ENCODE measurements around the gene RHOV.

RHOV gene, protein sequence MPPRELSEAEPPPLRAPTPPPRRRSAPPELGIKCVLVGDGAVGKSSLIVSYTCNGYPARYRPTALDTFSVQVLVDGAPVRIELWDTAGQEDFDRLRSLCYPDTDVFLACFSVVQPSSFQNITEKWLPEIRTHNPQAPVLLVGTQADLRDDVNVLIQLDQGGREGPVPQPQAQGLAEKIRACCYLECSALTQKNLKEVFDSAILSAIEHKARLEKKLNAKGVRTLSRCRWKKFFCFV

DNA sequence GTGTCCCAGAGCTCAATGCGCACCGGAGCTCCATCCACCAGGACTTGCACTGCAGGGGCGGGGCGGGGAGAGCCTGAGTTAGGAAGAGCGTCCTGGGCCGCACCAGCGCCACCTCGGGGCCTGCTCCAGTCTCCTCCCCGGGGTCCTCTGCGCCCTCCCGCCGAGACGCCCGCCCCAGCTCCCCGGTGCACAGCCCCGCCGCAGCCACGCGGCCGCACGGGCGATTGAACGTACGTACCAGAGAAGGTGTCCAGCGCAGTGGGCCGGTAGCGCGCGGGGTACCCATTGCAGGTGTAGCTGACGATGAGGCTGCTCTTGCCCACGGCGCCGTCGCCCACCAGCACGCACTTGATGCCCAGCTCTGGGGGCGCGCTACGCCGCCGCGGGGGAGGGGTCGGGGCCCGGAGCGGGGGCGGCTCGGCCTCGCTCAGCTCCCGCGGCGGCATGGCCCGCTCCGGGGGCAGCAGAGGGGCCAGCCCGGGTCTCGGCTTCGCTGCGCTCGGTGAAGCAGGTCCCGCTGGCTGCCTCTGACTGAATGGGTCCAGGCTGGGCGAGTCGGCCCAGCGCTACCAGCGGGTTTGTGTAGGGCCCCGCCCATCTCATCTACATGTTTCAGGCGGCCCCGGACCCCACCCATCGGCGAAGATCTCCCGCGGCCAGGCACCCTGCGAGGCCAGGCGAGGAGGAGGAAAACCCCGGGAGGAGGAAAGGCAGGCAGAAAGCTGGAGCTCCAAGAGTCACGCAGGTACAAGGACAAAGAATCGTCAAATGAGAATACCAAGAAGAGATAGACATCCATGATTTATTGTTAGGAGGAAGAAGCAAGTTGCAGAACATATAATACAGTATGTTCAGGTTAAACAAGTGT lies at the start of gene RHOV:
Gene RHOV (minus strand): TSS at position 541 of the 868 bp plus-strand sequence. CDS start 95 bp downstream, at position 446.
- peak; percentile 89 for DNase-seq

DNA sequence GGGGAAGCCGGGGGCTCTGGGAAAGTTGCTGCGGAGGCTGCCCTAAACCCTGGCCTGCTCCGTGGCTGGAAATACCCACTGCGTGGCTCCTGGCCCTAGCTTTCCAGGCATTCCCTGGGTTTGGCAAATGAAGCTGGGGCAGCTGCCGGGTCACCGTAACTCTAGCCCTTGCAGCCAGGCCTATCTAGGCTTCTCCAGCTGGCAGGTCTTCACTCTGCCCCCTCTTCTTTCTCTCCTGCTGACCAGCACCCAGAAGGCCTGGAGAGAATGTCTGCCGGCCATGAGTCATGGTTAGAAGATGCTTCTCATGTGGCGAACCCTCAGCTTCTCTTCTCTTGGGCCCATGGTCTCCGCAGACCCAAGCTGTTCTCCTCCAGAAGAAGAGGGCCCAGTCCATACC lies 49.5 kb upstream of the RHOV start:
- DNase-seq: no peak

DNA sequence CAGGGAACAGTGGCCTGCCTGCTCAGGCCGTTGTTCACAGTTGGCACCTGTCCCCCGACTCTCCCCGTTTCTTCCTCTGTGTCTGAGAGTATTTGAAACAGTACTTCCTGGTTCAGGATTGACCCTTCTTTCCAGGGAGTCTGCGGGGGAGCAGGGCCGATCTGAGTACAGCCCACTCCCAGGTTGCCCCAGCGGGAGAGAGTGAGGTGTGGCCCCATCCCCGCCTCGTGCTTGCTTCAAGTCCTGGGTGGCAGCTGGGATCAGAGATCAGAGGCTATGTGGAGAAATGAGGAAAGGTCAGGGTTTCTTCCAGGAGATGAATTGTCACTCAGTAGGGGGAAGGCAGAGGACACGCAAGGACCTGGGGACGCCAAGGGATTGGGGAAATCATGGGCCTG lies 48.6 kb upstream of the RHOV start:
- no peak for DNase-seq

DNA sequence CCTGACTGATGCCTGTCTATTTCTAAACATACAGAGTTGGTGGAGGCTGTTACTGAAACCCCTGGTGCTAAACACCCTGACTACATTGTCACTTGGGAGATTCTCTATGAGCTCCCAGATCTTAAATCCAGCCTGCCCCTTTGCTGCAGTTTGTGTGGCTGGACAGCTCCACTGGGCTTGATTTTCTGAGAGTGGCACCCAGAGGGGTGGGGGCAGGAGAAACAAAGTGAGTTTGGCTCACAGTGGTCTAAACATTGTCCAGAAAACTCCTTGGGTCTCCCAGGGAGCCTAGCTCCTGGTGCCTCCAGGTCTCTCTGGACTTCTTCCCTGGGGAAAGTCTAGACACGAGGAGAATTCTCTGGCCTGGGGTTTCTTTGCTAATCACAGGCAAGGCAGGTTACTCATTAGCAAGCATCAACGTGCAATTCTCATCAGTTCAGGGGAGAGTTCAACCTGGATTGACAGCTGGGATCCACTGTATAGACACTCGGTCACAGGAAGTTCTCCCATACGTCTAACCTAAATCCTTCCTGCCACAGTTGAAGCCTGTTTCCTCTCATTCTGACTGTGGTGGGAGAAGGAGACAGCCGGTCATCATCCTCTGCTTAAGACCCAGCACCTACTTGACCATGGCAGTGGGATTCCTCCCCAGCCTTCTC lies 48.0 kb upstream of the RHOV start:
- DNase-seq: no peak

DNA sequence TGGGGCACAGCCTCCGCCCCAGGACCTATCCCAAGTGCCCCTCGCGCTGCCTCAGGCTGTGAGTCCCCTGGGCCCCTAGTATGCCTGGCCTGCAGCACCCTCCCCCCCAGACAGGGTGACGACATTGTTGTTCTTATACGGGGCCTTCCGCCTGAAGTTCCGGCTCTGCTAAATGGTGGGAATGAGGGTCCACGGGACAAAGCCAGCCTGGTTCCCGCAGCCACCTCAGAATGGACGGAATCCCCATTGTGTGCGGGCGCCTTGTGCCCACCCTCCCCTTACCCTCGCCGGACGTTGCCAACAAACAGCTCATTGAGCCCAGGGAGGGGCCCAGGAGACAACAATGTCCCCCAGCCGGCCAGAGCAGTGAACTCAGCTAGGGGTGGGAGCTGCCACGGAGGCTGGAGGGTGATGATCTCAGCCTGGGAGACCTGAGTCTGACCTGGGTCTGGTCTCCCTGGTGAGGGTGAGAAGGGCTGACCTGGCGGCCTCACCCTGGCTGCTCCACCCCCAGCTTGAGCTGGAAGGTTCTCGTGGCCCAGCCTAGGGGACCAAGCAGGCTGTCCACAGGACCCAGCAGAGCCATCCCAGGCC lies 44.9 kb upstream of the RHOV start:
- DNase-seq: no peak

DNA sequence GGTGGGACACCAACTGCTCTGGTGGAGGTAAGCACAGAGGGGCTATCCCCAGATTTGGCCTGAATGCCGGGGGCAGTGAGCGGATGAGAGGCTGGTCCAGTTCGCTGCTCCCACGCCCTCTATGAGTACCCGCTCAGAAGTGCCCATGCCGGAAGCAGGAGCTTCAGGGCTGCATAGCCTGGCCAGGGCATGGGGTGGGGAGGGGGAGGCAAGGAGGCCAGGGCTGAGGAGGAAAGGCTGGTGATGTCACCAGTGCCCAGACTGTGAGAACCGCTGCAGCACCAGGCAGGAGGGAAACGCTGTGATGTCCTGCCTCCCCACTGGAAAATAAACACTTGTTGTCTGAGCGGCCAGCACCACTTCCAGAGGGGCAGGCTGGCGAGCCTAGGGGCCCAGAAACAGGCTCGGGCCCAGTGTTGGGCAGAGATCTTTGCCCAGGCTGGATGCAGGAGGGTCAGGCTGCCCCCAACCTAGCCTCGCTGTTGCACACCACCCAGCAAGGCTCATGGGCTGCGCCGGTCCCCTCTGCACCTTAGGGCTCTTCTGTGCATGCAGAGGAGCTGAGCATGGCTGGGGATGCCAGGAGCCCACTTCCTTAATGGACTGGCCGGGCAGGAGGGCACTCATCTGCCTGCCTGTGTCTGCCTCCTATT lies 44.2 kb upstream of the RHOV start:
- DNase-seq: peak; percentile 89

DNA sequence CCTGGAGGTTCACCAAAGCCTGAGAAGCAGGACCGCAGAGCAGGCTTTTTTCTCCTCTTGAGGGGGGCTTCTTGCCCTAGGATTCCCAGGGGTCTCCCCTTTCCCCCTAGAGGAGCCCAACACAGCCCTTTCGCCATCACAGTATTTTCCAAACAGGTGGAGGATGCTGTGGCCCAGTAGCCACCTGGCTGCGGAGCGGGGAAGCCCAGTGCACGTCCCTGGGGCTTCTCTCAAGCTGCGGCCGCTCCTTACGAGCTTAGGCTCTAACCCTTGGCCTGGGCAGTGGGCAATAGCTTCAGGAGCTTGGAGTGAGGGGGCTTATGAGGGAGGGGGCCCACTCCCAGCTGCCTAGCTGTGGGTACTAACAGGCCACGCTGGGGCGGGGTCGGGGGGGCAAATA lies 43.6 kb upstream of the RHOV start:
- DNase-seq: no peak

DNA sequence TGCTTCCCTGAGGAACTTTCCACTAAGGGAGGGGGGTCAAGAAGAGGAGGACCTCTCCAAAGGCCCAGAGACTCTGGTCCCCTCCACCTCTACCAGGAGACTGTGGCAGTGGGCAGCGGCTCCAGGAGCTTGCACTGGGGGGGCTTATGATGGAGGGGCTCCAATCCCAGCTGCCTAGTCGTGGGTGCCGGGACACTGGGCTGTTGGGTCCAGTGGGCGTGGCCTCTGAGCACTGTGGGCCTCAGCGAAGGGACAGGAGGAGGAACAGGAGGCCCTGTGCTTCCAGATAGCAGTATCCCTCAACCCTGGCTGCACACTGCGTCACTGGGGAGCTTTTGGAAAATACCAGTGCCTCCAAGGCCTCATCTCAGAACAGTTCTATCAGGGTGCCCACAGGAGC lies 41.6 kb upstream of the RHOV start:
- DNase-seq: no peak

DNA sequence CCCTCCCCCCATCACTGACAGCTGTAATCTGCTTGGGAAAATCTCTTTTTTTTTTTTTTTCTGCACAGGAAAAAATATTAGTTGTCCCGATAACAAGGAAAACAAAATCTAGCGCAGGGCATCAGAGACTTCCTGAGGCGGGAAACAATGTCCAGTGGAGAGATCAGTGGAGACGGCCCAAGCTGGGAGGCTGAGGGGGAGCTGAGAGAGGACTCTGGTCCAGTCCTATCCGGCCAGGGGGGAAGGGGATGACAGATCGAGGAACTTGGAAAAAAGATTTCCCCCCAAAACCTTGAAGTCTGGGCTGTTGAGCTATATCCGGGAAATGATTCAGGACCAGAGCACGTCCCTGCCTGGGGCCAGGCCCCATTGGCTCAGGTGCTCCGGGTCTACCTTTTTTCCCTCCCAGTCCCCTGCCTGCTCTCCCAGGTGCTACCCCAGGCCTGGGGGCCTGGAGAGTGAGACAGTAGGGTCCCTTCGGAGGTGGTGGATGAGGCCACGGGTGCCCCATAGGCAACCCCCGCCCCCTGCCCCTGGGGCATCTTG lies 41.2 kb upstream of the RHOV start:
- DNase-seq: no peak

DNA sequence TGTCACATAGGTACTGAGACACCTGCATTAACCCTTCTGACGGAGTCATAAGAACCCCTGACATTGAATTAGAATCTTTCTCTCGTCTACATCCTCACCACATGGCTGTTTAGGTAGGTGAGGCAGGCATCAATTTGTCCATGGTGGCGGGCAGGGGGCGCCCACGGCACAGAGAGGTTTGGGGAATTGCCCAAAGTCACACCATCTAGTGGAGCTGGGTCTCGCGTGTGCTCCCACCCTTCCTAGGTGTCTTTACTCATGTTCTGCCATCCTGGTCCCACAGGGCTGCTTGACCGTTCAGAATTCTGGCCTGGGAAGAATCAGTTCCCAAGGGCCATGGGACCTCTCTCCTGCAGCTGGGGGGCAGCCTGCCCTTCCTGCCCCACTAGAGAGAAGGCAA lies 40.5 kb upstream of the RHOV start:
- DNase-seq: no peak

DNA sequence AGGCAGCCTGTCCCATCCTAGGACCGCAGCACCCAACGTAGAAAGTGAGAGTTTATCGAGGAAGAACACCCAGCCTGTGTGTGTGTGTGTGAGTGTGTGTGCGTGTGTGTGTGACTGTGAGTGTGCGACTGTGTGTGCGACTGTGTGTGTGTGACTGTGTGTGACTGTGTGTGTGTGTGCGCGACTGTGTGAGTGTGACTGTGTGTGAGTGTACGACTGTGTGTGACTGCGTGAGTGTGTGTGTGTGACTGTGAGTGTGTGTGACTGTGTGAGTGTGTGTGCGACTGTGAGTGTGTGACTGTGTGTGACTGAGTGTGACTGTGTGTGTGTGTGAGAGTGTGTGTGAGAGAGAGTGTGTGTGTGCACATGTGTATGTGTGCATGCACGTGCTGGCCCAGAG lies 40.0 kb upstream of the RHOV start:
- no peak for DNase-seq

DNA sequence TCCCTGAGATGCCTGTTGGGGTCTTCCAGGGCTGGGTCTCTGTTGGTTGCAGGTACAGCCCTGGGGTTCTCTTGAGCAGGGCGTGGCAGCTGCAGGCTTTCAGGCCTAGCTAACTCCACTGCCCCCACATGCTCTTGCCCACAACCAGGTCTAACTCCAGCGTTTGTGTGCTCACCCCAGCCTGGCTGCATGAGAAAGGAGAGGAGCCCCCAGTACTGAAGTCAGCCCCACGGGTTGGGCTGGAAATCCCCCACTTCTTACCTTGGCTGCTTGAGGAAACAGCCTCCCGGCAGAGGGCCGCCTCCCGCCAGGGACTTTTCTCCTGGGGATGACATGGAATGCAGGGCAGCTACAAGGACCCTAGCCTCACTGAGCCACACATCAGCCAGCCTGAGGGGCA lies 38.4 kb upstream of the RHOV start:
- DNase-seq: no peak

DNA sequence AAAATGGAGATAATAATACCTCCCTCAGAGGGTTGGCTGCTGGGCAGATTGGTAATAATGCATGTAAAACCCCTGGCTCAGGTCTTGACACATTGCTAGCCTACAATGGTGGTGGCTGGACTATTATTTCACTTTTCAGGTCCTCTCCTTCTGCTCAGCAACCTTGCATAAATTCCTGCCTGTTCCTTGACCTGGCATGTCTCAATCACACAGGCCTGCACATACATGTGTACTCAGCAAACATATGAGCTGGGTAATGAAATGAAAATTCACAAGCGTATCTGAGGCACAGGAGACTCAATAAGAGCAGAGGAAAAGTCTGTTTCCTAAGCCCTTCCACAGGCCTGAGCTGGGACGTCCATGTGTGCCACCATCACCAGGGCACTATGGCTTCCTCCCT lies 37.7 kb upstream of the RHOV start:
- no peak for DNase-seq

DNA sequence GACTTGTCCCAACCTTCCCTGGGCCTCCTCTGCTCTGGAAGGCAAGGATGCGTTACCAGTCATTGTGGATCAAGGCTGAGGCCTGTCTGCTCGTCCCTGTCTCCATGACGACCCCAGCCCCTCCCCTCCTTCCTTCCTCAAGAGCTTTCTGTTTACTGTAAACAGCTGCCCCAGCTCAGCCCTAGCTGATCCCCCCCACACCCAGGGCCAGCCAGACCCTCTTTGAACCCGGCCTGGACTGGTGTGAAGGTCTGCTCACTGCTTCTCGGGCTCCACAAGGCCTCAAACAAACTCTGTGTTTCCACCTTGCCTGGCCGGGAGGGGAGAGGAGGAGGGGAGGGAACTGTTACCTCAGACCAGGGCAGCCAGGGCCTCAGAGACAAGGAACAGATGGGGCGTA lies 37.1 kb upstream of the RHOV start:
- peak; percentile 74 for DNase-seq

DNA sequence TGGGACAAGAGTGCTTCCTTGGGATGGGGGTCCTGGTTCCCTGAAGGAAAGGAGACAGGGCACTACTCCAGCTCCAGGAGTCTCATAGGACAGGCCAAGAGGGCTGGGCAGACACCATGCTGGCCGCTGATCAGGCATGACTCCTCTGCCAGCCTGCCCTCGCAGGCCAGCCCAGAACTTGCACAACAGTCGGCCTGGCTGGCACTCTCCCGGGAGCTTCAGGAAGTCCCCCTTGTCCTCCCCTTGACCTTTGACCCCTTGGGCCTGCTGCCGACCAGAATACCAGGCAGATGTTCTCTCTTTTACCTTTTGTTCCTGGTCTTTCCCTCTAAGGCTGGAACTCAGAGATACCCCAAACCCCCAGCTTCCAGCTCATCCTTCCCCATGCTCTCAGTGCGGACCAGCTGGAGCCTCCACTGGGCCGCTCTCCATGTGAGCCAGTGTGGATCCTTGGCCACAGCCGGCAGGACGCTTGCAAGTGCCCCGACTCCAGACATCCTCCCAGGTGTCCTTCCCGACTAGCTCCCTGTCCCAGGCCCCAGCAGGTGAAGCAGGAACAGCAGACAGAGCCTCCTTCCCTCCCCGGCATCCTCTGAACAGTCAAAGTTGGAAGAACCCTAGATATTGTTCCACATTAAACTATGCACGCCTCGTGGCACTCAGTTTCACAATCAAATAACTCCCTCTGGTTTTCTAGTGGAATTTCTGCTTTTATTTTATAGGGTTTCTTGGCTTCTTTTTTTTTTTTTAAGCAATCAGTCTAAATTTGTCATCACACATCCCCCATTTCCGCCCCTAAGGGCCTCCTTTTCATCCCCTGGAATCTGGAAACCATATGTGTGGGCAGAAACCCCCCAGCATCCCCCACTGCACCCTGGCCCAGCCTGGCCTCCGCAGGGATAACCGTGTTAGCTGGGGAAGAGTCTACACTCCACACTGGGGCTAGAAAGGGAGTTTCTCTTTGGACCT lies 35.9 kb upstream of the RHOV start:
- no peak for DNase-seq

DNA sequence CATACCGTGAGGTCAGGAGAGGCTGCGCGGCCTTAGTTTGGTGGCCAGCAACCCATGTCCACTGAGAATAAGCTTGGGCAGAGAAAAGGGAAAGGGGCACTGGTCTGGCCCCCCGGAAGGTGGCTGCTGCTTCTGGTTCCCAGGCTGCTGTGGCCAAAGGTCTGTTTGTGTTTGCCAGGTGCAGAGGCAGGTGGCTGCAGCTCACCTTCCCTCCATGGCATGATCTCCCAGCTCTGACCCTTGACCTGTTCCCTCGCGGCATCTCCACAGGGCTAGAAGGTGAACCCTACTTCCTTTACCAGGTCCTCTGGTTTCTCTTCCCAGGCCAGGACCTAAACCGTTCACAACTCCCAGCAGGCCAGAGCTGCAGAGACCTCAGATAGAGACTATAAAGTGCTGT lies 34.1 kb upstream of the RHOV start:
- DNase-seq: peak; percentile 42

DNA sequence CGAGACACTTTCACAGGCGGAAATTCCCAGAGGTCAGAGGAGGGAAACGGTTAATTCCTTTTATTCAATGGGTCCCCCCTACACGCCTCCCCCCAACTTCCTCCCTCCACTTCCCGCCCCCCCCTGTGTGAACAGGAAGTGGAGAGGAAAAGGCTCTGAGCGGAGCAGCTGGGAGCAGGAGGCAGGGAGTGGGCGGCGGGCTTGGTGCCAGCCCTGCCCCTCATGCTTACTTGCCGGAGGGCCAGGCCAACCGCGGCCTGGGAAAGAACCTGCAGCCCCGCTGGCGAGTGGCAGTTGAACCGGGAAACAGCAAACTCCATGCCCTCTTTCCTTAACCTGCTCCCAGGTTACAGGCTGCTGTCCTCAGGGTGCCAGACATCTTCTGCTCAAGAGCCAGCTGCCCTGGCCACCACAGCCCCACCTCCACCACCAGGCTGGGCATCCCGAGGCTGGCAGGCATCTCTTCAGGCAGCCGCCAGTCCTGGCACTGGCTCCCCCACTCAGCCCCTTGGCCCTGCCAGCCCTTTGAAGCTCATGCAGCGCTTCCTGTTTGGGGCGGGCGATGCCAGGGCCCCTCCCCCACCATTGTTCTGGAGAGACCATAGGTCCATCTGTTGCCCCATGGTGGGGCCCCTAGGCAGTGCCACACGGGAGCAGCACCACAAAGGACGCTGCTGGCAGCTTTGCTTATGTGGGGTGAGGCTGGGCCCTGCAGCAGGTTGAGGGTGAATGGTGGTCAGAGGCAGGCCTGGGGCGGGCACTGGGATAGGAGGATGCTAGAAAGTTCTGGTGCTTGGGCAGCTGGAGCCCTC lies 33.2 kb upstream of the RHOV start:
- peak; percentile 98 for DNase-seq

DNA sequence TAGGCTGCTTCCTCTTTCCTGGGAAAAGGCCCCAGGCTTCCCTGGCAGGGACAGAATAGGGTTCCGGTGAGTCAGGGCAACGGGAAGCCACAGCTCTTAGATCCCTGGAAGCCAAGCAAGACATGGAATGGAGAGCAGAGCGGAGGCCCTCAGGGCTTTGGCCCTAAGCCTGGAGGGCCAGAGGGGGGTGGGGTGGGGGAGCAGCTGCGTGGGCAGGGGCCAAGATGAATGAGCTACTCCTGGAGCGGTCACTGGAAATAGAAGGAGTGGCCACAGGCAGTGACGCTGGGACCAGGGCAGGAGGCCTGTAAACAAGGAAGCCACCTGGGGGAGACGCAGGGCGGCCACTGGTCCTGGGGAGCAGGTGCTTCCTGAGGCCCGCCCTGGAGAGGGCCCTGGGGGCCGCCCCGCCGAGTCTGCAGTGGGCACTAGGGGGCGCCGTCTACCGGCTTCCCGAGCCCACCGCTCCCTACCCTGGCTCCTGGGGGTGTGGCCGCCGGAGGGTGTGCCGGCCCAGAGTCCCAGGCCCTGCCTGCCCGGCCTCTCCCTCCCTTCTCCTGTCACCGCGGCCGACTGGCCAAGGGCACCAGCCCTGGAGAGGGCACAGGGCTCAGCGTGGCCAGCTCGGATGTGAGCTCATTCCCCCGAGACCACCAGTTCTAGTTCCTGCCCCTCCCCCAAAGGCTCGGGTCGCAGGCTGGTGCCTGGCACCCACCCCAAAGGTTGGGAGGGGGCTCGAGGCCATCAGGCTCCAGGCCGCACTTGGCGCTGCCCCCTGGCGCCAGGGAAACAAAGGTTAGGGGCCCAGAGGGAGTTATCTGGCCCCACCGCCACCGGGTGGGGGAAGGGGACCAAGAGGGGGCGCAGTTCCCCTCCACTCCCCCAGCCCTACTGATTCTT lies 32.3 kb upstream of the RHOV start:
- peak; percentile 97 for DNase-seq

DNA sequence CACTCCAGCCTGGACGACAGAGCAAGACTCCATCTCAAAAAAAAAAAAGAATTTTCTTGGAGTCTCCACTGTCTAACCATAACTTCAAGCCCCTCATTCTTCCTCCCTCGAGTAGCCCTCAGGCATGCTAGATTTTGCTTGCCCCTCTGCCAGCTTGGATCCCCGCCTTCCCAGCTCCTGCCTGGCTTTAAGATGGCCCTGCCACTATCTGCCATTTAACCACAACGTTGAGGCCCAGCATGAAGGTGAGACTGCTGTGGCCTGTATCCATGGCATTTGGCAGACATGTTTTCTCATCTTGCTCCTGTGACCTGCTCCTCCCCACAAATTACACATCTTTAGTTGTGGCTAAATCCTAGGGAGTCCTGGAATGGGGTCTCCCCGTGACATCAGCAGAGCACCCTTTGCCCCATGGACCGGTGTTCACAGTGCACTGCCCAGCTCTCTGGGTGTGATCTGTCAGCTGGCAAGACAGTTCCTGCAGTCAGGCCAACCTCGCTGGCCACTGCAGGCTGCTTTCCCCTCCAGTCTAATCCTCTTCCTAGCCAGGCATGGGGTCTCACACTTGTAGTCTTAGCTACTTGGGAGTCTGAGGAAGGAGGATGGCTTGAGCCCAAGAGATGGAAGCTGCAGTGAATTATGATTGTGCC lies 30.6 kb upstream of the RHOV start:
- DNase-seq: no peak

Data from NCI-H69 (cell line).